Parathyroid adenoma (tissue), 2 donors: ENCODE results near the gene VAV1.
A peak's percentile ranks its signal among the peaks of the same experiment; 100 is the strongest.

Source experiments
- H2AFZ ChIP-seq: fragments of 300-600 bp; sonication (generic); one replicate; pipeline ENCODE4 v1.7.0; 2017; ENCODE audit warnings: antibody characterized with exemption, mild to moderate bottlenecking
- H3K27ac ChIP-seq: fragments of 300-600 bp; sonication (generic); one replicate; pipeline ENCODE4 v1.7.0; 2017
- H3K27me3 ChIP-seq: fragments of 300-600 bp; sonication (generic); one replicate; pipeline ENCODE4 v1.7.0; 2017; ENCODE audit warnings: low read length; ENCODE audit not compliant: control insufficient read depth, insufficient read depth
- H3K36me3 ChIP-seq: fragments of 300-600 bp; sonication (generic); one replicate; pipeline ENCODE4 v1.7.0; 2017; ENCODE audit warnings: low read length; ENCODE audit not compliant: control insufficient read depth, insufficient read depth
- H3K4me1 ChIP-seq: fragments of 300-600 bp; sonication (generic); one replicate; pipeline ENCODE4 v1.7.0; 2017; ENCODE audit warnings: control low read depth
- H3K4me2 ChIP-seq: fragments of 300-600 bp; sonication (generic); one replicate; pipeline ENCODE4 v1.7.0; 2017; ENCODE audit warnings: low read length
- H3K4me3 ChIP-seq: fragments of 300-600 bp; sonication (generic); one replicate; pipeline ENCODE4 v1.7.0; 2017; ENCODE audit warnings: low read depth, low read length
- H3K79me2 ChIP-seq: fragments of 300-600 bp; sonication (generic); one replicate; pipeline ENCODE4 v1.7.0; 2017; ENCODE audit warnings: control low read depth
- H3K9ac ChIP-seq: fragments of 300-600 bp; sonication (generic); one replicate; pipeline ENCODE4 v1.7.0; 2017; ENCODE audit warnings: mild to moderate bottlenecking
- H3K9me3 ChIP-seq: fragments of 300-600 bp; sonication (generic); one replicate; pipeline ENCODE4 v1.7.0; 2017; ENCODE audit warnings: low read length; ENCODE audit not compliant: control insufficient read depth
- CTCF ChIP-seq: fragments of 300-600 bp; sonication (generic); IDR thresholded peaks from one replicate; pipeline ENCODE4 v1.7.0; 2017; ENCODE audit warnings: antibody characterized with exemption, mild to moderate bottlenecking
- donor health status: primary hyperparathyroidism.

Gene VAV1, protein sequence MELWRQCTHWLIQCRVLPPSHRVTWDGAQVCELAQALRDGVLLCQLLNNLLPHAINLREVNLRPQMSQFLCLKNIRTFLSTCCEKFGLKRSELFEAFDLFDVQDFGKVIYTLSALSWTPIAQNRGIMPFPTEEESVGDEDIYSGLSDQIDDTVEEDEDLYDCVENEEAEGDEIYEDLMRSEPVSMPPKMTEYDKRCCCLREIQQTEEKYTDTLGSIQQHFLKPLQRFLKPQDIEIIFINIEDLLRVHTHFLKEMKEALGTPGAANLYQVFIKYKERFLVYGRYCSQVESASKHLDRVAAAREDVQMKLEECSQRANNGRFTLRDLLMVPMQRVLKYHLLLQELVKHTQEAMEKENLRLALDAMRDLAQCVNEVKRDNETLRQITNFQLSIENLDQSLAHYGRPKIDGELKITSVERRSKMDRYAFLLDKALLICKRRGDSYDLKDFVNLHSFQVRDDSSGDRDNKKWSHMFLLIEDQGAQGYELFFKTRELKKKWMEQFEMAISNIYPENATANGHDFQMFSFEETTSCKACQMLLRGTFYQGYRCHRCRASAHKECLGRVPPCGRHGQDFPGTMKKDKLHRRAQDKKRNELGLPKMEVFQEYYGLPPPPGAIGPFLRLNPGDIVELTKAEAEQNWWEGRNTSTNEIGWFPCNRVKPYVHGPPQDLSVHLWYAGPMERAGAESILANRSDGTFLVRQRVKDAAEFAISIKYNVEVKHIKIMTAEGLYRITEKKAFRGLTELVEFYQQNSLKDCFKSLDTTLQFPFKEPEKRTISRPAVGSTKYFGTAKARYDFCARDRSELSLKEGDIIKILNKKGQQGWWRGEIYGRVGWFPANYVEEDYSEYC

GRCh38 chr19:6772028-6772865, at the start of gene VAV1:
VAV1 (plus strand) TSS chr19:6772708; CDS start chr19:6772808, 100 bp downstream.
- no peak within 1 kb of the TSS for H2AFZ ChIP-seq
- peaks cover 2% of the 10 kb centered on the region for H3K4me1 ChIP-seq
- H3K27ac ChIP-seq: no peak within 1 kb of the TSS
- H3K79me2 ChIP-seq: no peaks in the 10 kb centered on the region
- H3K4me2 ChIP-seq: no peak within 1 kb of the TSS
- TF ChIP-seq CTCF: no peak
- H3K36me3 ChIP-seq: no peaks in the 10 kb centered on the region
- no peak within 1 kb of the TSS for H3K9ac ChIP-seq
- no peak within 1 kb of the TSS for H3K4me3 ChIP-seq
- H3K9me3 ChIP-seq: no peaks in the 10 kb centered on the region
- no peaks in the 10 kb centered on the region for H3K27me3 ChIP-seq

DNA sequence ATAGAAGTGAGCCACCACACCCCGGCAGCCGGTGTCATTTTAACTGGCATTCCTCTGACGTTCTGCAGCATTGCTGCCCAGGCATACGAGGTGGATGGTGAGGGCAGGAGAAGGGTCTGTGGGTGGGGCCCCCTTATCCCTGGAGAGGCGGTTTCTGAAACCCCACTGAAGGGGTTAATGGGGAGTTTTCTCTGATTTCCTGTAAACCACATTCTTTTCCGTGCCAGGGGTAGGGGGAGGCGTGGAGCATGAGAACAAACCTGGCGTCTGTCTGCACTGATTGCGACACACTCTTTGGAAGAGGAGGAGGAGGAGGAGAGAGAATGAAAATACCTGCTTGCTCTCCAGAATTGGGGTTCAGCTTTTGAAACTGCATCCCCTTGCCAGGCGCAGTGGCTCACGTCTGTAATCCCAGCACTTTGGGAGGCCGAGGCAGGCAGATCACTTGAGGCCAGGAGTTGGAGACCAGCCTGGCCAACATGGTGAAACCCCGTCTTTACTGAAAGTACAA, 49.3 kb upstream of the VAV1 start:
- TF ChIP-seq CTCF: no peak
- peak overlapping the region; percentile 41 for H2AFZ ChIP-seq
- no peaks in the 10 kb centered on the region for H3K36me3 ChIP-seq
- H3K27me3 ChIP-seq: no peaks in the 10 kb centered on the region
- no peak overlapping the region for H3K9ac ChIP-seq
- no peak overlapping the region for H3K4me3 ChIP-seq
- H3K4me2 ChIP-seq: no peak overlapping the region
- H3K79me2 ChIP-seq: no peaks in the 10 kb centered on the region
- no peaks in the 10 kb centered on the region for H3K9me3 ChIP-seq
- no peaks in the 10 kb centered on the region for H3K4me1 ChIP-seq
- H3K27ac ChIP-seq: no peak overlapping the region

DNA sequence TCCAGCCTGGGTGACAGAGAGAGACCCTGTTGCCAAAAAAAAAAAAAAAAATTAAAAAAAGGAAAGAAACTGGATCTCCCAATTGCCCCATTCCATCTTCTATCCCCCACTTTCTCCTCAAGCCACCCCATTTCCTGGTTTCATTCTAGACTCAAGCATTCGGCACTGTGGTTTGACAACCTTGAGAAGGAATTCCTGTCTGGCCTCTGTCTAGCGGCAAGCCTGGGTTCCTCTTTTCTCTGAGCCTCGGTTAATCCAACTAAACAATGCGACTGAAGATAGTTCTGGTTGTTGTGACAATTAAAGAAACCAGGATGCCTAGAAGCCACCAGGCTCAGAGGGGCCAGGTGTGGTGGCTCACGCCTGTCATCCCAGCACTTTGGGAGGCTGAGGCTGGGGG, 48.8 kb upstream of the VAV1 start:
- no peak for TF ChIP-seq CTCF
- Histone ChIP-seq H3K4me2 (no peak overlapping the region), H3K36me3 (no peaks in the 10 kb centered on the region), H2AFZ (no peak overlapping the region), H3K4me1 (no peaks in the 10 kb centered on the region), H3K27me3 (no peaks in the 10 kb centered on the region), H3K9ac (no peak overlapping the region), H3K27ac (no peak overlapping the region), H3K79me2 (no peaks in the 10 kb centered on the region), H3K9me3 (no peaks in the 10 kb centered on the region), H3K4me3 (no peak overlapping the region)

GRCh38 chr19:6724631-6725492, 47.6 kb upstream of the VAV1 start:
- H3K27me3 ChIP-seq: no peaks in the 10 kb centered on the region
- no peaks in the 10 kb centered on the region for H3K79me2 ChIP-seq
- H3K9ac ChIP-seq: no peak overlapping the region
- H3K27ac ChIP-seq: no peak overlapping the region
- no peak overlapping the region for H2AFZ ChIP-seq
- no peaks in the 10 kb centered on the region for H3K36me3 ChIP-seq
- no peaks in the 10 kb centered on the region for H3K4me1 ChIP-seq
- no peaks in the 10 kb centered on the region for H3K9me3 ChIP-seq
- no peak for TF ChIP-seq CTCF
- no peak overlapping the region for H3K4me3 ChIP-seq
- H3K4me2 ChIP-seq: no peak overlapping the region
